Astrocyte of the cerebellum (primary cell): ENCODE data around the gene CRYBA4.

Experiments used
- DNase-seq: peaks from one replicate; pipeline ENCODE4 v3.0.0-alpha.2; 2011; ENCODE audit warnings: low read depth
- H3K4me3 ChIP-seq: 2 replicates; pipeline ENCODE4 v1.5.1; 2011; ENCODE audit warnings: mild to moderate bottlenecking, low read depth, low read length, moderate library complexity
- in situ Hi-C: cut with HindIII; loops from 2 replicates; pipeline ENCODE4 v1.10.0; 2017; ENCODE audit warnings: low sequenced_read_pairs
- TF ChIP-seq, protein P1 (sequence below): IDR thresholded peaks from 2 replicates; pipeline ENCODE4 v1.5.1; 2012; ENCODE audit warnings: low read length, low read depth, moderate library complexity, mild to moderate bottlenecking; ENCODE audit errors: missing control alignments

CRYBA4 gene

DNA sequence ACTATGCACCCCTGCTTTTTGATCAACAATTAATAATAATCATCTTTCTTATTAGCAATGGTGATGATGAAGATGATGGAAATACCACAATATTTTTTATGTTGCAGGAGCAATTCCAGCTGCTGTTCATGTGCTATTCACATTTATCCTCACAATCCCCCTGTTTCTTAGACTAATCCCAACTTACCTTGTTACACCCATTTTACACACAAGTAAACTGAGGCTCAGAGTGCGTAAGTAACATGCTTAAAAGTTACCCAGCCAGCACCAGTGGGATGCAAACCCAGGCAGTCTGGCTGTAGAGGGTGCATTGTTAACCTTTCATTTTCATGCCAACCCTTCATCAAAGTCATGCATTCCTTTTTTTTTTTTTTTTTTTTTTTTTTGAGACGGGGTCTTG, 1.6 kb upstream of the CRYBA4 start:
- TF ChIP-seq, protein P1, sequence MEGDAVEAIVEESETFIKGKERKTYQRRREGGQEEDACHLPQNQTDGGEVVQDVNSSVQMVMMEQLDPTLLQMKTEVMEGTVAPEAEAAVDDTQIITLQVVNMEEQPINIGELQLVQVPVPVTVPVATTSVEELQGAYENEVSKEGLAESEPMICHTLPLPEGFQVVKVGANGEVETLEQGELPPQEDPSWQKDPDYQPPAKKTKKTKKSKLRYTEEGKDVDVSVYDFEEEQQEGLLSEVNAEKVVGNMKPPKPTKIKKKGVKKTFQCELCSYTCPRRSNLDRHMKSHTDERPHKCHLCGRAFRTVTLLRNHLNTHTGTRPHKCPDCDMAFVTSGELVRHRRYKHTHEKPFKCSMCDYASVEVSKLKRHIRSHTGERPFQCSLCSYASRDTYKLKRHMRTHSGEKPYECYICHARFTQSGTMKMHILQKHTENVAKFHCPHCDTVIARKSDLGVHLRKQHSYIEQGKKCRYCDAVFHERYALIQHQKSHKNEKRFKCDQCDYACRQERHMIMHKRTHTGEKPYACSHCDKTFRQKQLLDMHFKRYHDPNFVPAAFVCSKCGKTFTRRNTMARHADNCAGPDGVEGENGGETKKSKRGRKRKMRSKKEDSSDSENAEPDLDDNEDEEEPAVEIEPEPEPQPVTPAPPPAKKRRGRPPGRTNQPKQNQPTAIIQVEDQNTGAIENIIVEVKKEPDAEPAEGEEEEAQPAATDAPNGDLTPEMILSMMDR, result no peak
- no peak for DNase-seq
- in situ Hi-C loops, result no loop called here
- H3K4me3 ChIP-seq, result no peak overlapping the region

GRCh38 chr22:26623984-26624383, 2.2 kb downstream of the CRYBA4 start:
- TF ChIP-seq, protein P1, result no peak
- DNase-seq, result no peak
- H3K4me3 ChIP-seq, result no peak overlapping the region
- in situ Hi-C loops, result no loop called here

- in situ Hi-C loops, result no loop called here
- TF ChIP-seq, protein P1, result no peak
- DNase-seq, result no peak
- no peak overlapping the region for H3K4me3 ChIP-seq
Observed at GRCh38 chr22:26624803-26625202, 3.0 kb downstream of the CRYBA4 start.

GRCh38 chr22:26629988-26630761, 8.4 kb downstream of the CRYBA4 start:
- in situ Hi-C loops, result no loop called here
- DNase-seq, result no peak
- H3K4me3 ChIP-seq, result no peak overlapping the region
- TF ChIP-seq, protein P1, result no peak

DNA sequence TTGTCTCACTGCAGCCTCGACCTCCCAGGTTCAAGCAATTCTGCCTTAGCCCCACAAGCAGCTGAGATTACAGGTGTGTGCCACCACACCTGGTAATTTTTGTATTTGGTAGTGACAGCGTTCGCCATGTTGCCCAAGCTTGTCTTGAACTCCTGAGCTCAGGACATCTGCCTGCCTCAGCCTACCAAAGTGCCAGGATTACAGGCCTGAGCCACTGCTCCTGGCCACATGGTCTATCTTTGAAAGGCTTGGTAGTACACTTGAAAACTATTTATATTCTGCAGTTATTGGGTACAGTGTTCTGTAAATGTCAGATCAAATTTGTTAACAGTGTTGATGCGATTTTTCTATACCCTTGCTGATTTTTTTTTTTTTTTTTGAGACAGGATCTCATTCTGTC, 9.5 kb downstream of the CRYBA4 start:
- no peak for DNase-seq
- TF ChIP-seq, protein P1, result no peak
- no peak overlapping the region for H3K4me3 ChIP-seq
- in situ Hi-C loops, result no loop called here

DNA sequence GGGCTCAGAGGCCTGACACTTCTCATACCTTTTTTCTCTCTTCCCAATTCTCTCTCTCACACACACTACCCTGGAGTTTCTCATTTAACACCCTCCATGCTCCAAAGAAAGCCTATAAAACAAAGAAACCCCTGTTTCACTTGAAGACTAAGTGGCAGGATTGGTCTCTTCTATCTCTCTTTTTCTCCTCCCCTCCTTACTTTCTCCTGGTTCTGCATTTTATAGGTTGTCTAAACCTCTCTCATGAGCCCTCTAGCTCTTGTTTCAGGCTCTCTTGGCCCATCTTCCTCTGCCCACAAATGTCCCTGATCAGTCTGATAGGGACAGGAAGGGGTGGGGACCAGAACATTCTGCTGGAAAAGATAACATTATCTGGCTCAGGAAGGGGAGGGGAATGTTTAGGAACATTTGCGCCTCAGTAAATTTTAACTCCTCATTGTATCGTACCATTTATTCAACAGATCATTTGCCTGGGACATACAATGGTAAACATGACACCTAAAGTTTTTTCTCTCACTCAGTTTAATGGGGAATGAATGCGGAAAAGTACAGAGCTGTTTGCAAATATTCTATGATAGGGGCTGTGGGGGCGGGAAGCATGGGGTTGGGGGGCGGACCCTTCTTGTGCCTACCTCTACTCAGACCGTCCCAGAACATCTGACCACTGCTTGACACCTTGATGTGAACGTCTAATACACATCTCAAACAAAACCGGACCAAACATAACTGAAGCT, 10.8 kb downstream of the CRYBA4 start:
- H3K4me3 ChIP-seq, result no peak overlapping the region
- TF ChIP-seq, protein P1, result no peak
- no peak for DNase-seq
- in situ Hi-C loops, result no loop called here
